Transverse colon (tissue), 4 donors: ENCODE results near the gene LDHD. TPM values are rescaled to one million over a fixed set of nuclear protein-coding genes. Genes with fewer than 3 reads are reported as not detected.

Source experiments
- DNase-seq: peaks from one replicate; pipeline ENCODE4 v3.0.0-alpha.2; 2019
- H3K27ac ChIP-seq, 4 donors: fragments of 200-600 bp; sonication (generic); 2 replicates each; pipeline ENCODE4 v1.5.1; 2016 to 2018; ENCODE audit warnings: inconsistent platforms in 4 of 4
- H3K27me3 ChIP-seq: fragments of 200-600 bp; sonication (generic); 2 replicates; pipeline ENCODE4 v1.5.1; 2017; ENCODE audit warnings: inconsistent platforms
- H3K36me3 ChIP-seq, 4 donors: fragments of 200-600 bp; sonication (generic); 2 replicates each; pipeline ENCODE4 v1.5.1; 2017 to 2019; ENCODE audit warnings: inconsistent platforms in 4 of 4
- H3K4me1 ChIP-seq, 4 donors: fragments of 200-600 bp; sonication (generic); 2 replicates each; pipeline ENCODE4 v1.5.1; 2017 to 2020; ENCODE audit warnings: inconsistent platforms in 4 of 4
- H3K4me3 ChIP-seq, 4 donors: fragments of 200-600 bp; sonication (generic); 1 replicate in 1 of 4; 2 replicates in 3 of 4; pipeline versions ENCODE4 v1.5.1 to v1.6.1; 2017 to 2019; ENCODE audit warnings: inconsistent platforms in 4 of 4
- H3K9me3 ChIP-seq, 2 donors: fragments of 200-600 bp; sonication (generic); 2 replicates each; pipeline ENCODE4 v1.5.1; 2017 to 2019; ENCODE audit warnings: inconsistent platforms in 2 of 2
- EP300 ChIP-seq: sonication (generic); formaldehyde crosslinking; IDR thresholded peaks from one replicate; pipeline ENCODE4 v1.6.1; 2017; ENCODE audit warnings: antibody characterized with exemption, low read depth
- POLR2A ChIP-seq: fragments of 450-650 bp; IDR thresholded peaks from one replicate; pipeline ENCODE4 v1.6.1; 2016; ENCODE audit warnings: antibody characterized with exemption, mild to moderate bottlenecking, moderate library complexity
- POLR2AphosphoS5 ChIP-seq, 3 donors: sonication (generic); formaldehyde crosslinking; IDR thresholded peaks; one replicate each; pipeline ENCODE4 v1.6.1; 2016; ENCODE audit warnings: antibody characterized with exemption in 3 of 3
- WGBS, 2 donors: methylation state at CpG; one replicate each; pipeline ENCODE4 v1.1.5; 2018; ENCODE audit warnings: low coverage in 1 of 2; 5-methylcytosine and 5-hydroxymethylcytosine counted together
- in situ Hi-C, 4 donors: fragments of 200-750 bp; cut with MboI; loops; one replicate each; pipeline versions ENCODE4 v1.15.0 to v1.15.1; 2017; ENCODE audit warnings: low sequenced_read_pairs in 3 of 4, low pct_ligation_motif_present in 1 of 4, low pct_unique_long_range_greater_than_20kb in 1 of 4
- intact Hi-C: fragments of 100-400 bp; cut with DNase I; formaldehyde crosslinking; loops from one replicate; pipeline ENCODE4 v1.15.1; 2023; ENCODE audit warnings: low total_unique reads
- total RNA-seq, 4 donors: library from RNA; depleted of rRNA; stranded (reverse); fragments of >200 nt; gene quantifications; one replicate each; pipeline ENCODE4 v1.1.0, GENCODE V29; 2016
- TF ChIP-seq, protein P1 (sequence below), 5 experiments: fragments of 200-600 bp in 3 of 5; fragments of 450-650 bp in 2 of 5; sonication (generic) in 3 of 5; IDR thresholded peaks; 1 replicate in 2 of 5; 2 replicates in 3 of 5; pipeline ENCODE4 v1.5.1; 2016 to 2017; ENCODE audit warnings: antibody characterized with exemption in 5 of 5, inconsistent platforms in 3 of 5, mild to moderate bottlenecking in 2 of 5, moderate library complexity in 1 of 5

Gene LDHD
- total RNA-seq, 4 donors from 2014 or later = 38.4 to 198 (median 104) TPM

DNA sequence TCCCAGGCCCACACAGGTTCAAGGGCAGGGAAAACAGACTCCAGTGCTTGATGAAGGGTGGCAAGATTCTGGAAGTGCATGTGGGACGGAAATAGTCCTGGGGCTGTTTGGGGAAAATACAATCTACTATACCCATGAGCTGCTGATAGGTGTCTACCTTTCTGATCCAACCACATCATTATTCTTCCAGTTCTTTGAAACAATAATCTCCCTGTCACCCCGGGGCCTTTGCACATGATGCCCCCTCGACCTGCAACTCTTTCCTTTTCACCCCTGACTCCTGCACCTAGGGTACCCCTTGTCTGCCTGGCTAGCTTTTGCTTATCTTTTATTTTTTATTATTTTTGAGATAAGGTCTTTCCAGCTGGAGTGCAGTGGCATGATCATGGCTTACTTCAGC, 45.0 kb downstream of the LDHD start:
- Histone ChIP-seq H3K4me3 (no peak overlapping the region), H3K27ac (peak overlapping the region in 3 of 4 donors; percentile 45 to 60 (median 51)), H3K4me1 (peaks cover 11 to 48% (median 21%) of the 10 kb centered on the region in 4 donors), H3K36me3 (no peaks in the 10 kb centered on the region), H3K9me3 (no peaks in the 10 kb centered on the region), H3K27me3 (no peaks in the 10 kb centered on the region)
- intact Hi-C loops = no loop called here
- 96 to 100% methylated on average over 1 to 3 of the region's 3 CpGs for WGBS, 2 donors
- TF ChIP-seq POLR2AphosphoS5 (IDR thresholded peaks at IDR 0.05) (no peak), EP300 (no peak), POLR2A (no peak)
- TF ChIP-seq, protein P1, sequence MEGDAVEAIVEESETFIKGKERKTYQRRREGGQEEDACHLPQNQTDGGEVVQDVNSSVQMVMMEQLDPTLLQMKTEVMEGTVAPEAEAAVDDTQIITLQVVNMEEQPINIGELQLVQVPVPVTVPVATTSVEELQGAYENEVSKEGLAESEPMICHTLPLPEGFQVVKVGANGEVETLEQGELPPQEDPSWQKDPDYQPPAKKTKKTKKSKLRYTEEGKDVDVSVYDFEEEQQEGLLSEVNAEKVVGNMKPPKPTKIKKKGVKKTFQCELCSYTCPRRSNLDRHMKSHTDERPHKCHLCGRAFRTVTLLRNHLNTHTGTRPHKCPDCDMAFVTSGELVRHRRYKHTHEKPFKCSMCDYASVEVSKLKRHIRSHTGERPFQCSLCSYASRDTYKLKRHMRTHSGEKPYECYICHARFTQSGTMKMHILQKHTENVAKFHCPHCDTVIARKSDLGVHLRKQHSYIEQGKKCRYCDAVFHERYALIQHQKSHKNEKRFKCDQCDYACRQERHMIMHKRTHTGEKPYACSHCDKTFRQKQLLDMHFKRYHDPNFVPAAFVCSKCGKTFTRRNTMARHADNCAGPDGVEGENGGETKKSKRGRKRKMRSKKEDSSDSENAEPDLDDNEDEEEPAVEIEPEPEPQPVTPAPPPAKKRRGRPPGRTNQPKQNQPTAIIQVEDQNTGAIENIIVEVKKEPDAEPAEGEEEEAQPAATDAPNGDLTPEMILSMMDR (IDR thresholded peaks at IDR 0.05) = no peak
- in situ Hi-C loops = no loop called here
- no peak for DNase-seq

DNA sequence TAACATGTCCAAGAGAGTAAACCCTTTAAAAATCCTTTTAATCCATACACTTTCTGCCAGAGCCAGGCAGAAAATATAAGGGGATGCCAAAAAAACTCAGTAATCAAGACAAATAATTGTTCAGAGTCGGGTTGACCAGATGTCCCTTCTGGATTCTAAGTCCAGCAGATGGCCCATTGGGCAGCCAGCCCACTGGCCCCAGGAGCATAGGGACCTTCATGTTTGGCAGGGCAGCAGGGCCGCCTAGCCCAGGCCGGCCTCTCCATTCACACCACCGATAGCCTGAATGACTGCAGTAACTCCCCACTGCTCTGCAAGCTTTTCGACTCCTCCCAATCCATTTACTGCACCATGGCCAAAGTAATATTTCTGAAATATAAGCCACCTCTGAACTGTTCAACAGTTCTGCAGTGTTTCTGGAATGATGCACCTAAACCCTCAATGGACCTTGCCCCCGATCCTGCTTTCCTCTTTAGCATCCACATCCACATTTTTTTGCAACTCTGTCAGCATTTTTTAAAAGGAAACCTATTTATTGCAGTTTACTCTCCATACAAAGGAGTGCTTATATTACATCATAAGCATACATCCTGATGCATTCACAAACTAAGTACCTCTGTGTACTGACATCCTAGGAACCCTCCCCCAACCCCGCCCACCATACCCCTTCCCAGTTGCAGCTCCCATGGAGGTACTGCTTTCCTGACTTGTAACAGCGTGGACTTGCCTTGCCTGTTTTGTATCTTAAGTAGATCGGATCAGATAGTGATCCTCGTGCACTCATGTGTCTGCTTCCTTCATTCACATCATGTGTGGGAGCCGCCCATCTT, 46.4 kb downstream of the LDHD start:
- no peak for DNase-seq
- peak overlapping the region; percentile 21 to 58 (median 36) for H3K27ac ChIP-seq
- no peaks in the 10 kb centered on the region for H3K36me3 ChIP-seq
- H3K4me1 ChIP-seq = peaks cover 12 to 62% (median 28%) of the 10 kb centered on the region in 4 donors
- intact Hi-C loops (no loop called here), in situ Hi-C loops (no loop called here)
- no peaks in the 10 kb centered on the region for H3K27me3 ChIP-seq
- WGBS, 2 donors = 53 to 61% methylated on average over 7 to 11 of the region's 11 CpGs
- no peaks in the 10 kb centered on the region for H3K9me3 ChIP-seq
- H3K4me3 ChIP-seq = no peak overlapping the region
- TF ChIP-seq, protein P1 (IDR thresholded peaks at IDR 0.05) = no peak
- TF ChIP-seq POLR2AphosphoS5 (IDR thresholded peaks at IDR 0.05) (no peak), POLR2A (no peak), EP300 (no peak)

DNA sequence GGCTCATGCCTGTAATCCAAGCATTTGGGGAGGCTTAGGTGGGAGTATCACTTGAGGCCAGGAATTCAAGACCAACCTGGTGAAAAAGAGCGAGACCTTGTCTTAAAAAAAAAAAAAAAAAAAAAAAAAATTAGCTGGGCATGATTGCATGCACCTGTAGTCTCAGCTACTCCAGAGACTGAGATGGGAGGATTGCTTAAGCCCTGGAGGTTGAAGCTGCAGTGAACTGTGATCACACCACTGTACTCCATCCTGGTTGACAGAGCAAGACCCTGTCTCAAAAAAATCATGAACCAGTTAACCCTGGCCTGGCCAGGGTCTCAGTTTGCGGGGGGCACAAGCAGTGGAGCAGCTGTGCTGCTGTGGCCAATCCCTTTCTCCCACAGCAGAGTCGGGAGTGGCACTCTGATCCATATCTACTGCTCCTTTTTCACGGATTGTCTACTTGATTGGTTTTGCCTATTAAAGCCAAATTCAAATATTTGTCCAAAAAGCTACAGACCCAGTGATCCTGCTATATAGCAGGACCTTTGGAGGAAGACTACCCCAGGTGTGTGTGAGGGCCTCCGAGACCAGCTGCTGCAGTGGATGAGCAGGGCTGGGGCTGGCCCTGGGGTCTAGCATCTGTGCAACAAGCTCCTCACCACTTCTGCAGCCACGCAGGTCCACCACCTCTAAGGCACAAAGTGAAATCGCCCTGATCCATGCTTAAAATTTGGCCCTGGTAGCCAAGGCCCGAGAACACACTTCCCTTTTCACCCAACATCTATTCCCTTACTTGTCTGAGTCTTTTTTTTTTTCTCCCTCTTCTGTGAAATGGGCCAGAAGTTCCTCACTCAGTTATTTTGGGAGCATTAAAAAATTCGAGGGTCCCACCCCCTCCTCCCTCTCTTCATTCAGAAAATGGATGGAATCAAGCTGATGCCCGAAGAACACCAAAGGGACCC, 48.2 kb downstream of the LDHD start:
- Histone ChIP-seq H3K36me3 (no peaks in the 10 kb centered on the region), H3K9me3 (no peaks in the 10 kb centered on the region), H3K27ac (no peak overlapping the region), H3K4me1 (peaks cover 24 to 74% (median 45%) of the 10 kb centered on the region in 4 donors), H3K27me3 (no peaks in the 10 kb centered on the region), H3K4me3 (no peak overlapping the region)
- TF ChIP-seq POLR2AphosphoS5 (IDR thresholded peaks at IDR 0.05) (no peak), EP300 (no peak)
- TF ChIP-seq, protein P1 (IDR thresholded peaks at IDR 0.05) = no peak
- intact Hi-C loops = no loop called here
- no peak for DNase-seq
- in situ Hi-C loops = no loop called here
- 85 to 92% methylated on average over 2 to 10 of the region's 10 CpGs for WGBS, 2 donors

DNA sequence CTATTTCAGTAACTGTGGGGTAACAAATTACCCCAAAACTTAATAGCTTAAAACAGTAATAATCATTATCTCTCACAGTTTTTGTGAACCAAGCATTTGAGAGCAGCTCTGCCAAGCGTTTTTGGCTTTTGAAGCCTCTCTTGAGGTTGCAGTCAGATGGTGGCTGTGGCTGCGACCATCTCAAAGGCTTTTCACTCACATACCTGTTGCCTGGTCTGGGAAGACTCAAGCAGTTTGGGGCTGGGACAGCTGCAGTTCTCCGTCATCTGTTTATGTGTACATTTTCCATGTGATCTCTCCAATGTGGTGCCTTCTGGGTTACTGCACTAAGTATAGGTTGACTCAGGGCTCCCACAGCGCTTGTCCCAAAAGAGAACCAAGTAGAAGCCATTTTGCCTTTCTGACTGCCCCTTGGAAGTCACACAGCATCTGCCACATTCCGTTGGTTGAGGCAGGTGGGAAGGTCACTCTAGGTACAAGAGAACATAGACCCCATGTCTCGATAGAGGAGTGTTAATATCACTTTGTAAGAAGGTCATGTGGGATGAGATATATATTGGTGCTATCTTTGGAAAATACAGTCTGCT, 49.6 kb downstream of the LDHD start:
- H3K27me3 ChIP-seq = no peaks in the 10 kb centered on the region
- no peaks in the 10 kb centered on the region for H3K36me3 ChIP-seq
- in situ Hi-C loops = no loop called here
- DNase-seq = no peak
- TF ChIP-seq POLR2AphosphoS5 (IDR thresholded peaks at IDR 0.05) = no peak
- TF ChIP-seq EP300 = no peak
- TF ChIP-seq POLR2A = no peak
- TF ChIP-seq, protein P1 (IDR thresholded peaks at IDR 0.05) = no peak
- H3K4me1 ChIP-seq = peaks cover 28 to 76% (median 48%) of the 10 kb centered on the region in 4 donors
- intact Hi-C loops = no loop called here
- H3K27ac ChIP-seq = peak overlapping the region in 3 of 4 donors; percentile 89 to 95 (median 94)
- H3K9me3 ChIP-seq = no peaks in the 10 kb centered on the region
- WGBS, 2 donors = 86% methylated on average over 2 to 6 of the region's 6 CpGs
- no peak overlapping the region for H3K4me3 ChIP-seq
